HG02759 (cell line): ENCODE results near the gene GMPPA.

Experiments
- ATAC-seq: cut with Tn5 transposase; IDR thresholded peaks from one replicate; pipeline ENCODE4 v1.9.1; 2021; ENCODE audit warnings: mild to moderate bottlenecking, moderate library complexity; ENCODE audit not compliant: unreplicated experiment

Gene GMPPA

DNA sequence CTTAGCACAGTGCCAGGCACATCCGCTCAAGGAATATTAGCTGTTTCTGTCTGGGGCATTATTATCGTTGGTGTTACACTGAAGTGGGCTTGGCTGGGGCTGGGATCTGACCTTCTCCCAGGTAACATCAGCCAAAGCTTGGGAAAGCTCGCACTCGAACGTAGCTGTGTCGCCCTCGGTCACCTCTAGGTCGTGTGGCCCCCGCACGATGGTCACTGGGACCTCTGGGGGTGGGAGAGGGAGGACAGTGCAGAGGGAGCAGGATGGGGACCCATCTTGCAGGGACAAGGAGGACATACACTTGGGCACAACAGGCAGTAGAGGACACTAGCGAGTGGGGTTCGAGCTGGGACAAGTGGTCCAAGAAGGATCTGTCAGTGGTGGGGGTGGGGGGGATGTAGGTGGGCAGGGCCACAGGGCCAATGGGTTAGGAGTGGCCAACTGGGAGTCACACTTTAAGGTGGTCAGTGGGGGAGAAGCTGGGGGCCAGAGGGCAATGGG, 54.8 kb downstream of the GMPPA start:
- no peak for ATAC-seq

DNA sequence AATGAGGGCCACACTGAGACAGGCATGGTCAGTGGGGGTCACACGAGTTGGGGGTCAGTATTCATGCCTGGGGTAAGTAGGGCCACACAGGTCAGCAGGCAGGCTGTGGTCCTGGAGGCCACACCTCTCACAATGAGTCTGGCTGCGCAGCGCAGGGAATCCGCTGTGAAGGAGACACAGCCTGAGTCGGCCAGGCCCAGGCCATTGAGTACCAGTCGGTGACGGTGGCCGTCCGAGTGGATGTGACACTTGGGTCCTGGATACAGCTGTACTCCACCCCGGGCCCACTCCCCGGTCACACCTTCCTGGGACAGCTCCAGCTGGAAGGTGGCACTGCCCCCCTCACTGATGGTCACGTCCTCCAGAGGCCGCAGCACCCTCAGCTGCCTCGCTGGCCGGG, 55.7 kb downstream of the GMPPA start:
- ATAC-seq = no peak

DNA sequence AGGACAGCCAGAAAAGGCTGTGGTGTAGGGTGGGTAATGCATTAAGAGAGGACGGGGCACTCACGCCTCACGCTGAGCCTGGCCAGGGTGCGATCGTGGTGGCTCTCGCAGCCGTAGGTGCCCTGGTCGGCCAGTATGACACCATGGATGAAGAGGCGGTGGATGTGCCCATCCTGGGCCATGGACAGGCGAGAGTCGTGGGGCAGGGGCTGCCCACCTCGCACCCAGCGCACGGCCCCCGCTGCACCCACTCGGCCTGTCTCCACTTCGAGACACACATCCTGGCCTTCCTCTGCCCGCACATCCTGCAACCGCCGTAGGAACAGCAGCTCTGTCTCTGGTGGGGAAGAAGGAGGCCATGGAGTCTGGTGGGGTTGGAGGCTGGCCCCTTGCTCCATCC, 57.3 kb downstream of the GMPPA start:
- no peak for ATAC-seq

DNA sequence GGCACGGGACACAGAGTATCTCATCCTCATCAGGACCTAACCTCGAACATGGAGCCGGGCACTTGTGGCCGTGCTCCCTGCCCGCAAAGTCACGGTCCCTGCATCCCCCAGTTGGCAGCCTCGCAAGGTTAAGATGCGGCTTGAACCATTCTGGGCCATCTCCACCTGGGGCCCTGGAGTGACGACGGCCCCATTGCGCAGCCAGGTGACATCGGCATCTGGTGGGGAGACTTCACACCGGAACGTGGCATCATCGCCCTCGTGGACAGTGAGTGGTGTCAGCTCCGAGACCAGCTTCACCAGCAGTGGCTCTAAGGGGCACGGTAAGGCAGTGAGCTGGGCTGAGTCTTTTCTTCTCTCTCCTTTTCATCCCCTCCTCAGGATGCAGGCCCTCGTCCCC, 57.7 kb downstream of the GMPPA start:
- ATAC-seq = no peak
